Measurements from ENCODE around the gene RAX2.
"Not testable (repeated sequence)": the region's sequence is repeated elsewhere in the genome, so short reads cannot be mapped to it uniquely, and the experiment has no call there.

- not testable (repeated sequence) for TF ChIP-seq POLR2A, POLR2AphosphoS5 (IDR thresholded peaks at IDR 0.05; ENCODE audit: low read depth, low read length)
Observed at GRCh38 chr19:3758297-3758696, 13.7 kb downstream of the RAX2 start.
